ENCODE measurements around the gene GRIP1.

The GRIP1 gene

GRCh38 chr12:66482351-66483203 is 196.3 kb downstream of the GRIP1 start:
- TF ChIP-seq ZNF274 (IDR thresholded peaks at IDR 0.05; ENCODE audit: low read depth, low read length) = no peak

DNA sequence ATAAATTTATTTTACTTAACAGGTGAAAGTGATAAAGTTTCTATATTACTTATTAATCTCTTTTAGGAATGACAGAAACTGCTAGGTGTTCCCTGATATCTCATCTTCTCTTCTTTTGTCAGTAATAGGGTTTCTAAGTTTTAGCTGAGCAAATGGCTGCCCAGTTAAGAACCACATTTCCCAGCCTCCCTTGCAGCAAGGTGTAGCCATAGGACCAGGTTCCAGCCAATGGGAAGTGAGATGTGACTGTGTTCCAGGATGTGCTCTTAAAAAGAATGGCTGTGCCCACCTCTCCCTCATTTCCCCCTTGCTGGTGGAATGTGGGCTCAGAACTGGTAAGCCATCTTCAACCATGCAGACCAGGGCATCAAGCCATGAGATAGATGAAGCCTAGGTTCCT is 210.9 kb downstream of the GRIP1 start:
- TF ChIP-seq ZNF274 (IDR thresholded peaks at IDR 0.05; ENCODE audit: low read depth, low read length) = no peak
- no peak overlapping the region for H3K4me3 ChIP-seq (ENCODE audit: low read length)

More at GRCh38 chr12:66482351-66483203, 196.3 kb downstream of the GRIP1 start:
- H3K4me3 ChIP-seq (ENCODE audit: low read length) = no peak overlapping the region

- H3K4me3 ChIP-seq (ENCODE audit: low read length) = no peak overlapping the region
- TF ChIP-seq ZNF274 (IDR thresholded peaks at IDR 0.05; ENCODE audit: low read depth, low read length) = no peak
Measured at GRCh38 chr12:66461331-66461730, 217.5 kb downstream of the GRIP1 start.

GRCh38 chr12:66459944-66460482 is 218.9 kb downstream of the GRIP1 start:
- no peak for TF ChIP-seq ZNF274 (IDR thresholded peaks at IDR 0.05; ENCODE audit: low read depth, low read length)
- no peak overlapping the region for H3K4me3 ChIP-seq (ENCODE audit: low read length)

- H3K4me3 ChIP-seq (ENCODE audit: low read length) = no peak overlapping the region
- TF ChIP-seq ZNF274 (IDR thresholded peaks at IDR 0.05; ENCODE audit: low read depth, low read length) = no peak
Measured at GRCh38 chr12:66456612-66457011, 222.3 kb downstream of the GRIP1 start.

GRCh38 chr12:66453844-66454243 is 225.0 kb downstream of the GRIP1 start:
- H3K4me3 ChIP-seq (ENCODE audit: low read length) = no peak overlapping the region
- TF ChIP-seq ZNF274 (IDR thresholded peaks at IDR 0.05; ENCODE audit: low read depth, low read length) = no peak

GRCh38 chr12:66453120-66453519 is 225.8 kb downstream of the GRIP1 start:
- TF ChIP-seq ZNF274 (IDR thresholded peaks at IDR 0.05; ENCODE audit: low read depth, low read length) = no peak
- H3K4me3 ChIP-seq (ENCODE audit: low read length) = no peak overlapping the region

- H3K4me3 ChIP-seq (ENCODE audit: low read length) = no peak overlapping the region
- no peak for TF ChIP-seq ZNF274 (IDR thresholded peaks at IDR 0.05; ENCODE audit: low read depth, low read length)
Measured at GRCh38 chr12:66449531-66449930, 229.3 kb downstream of the GRIP1 start.

DNA sequence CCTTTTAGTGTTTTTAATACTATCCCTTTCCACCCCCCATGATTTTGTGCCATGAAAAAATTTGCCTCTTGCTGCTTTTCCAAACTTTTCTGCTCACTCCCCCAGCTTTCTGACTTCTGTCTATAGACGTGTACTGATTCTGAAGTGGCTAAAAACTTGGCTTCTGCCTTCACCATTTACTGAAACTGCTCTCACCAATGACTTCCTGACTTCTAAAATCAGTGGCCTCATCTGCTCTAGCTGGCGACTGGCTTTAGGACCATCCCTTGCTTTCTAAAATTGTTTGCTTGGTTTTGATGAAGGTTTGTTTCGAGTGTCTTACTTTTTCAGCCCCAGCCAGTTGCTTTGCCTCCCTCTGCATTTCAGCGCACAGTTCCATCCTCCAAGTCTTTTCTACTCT is 231.2 kb downstream of the GRIP1 start:
- TF ChIP-seq ZNF274 (IDR thresholded peaks at IDR 0.05; ENCODE audit: low read depth, low read length) = no peak
- no peak overlapping the region for H3K4me3 ChIP-seq (ENCODE audit: low read length)

DNA sequence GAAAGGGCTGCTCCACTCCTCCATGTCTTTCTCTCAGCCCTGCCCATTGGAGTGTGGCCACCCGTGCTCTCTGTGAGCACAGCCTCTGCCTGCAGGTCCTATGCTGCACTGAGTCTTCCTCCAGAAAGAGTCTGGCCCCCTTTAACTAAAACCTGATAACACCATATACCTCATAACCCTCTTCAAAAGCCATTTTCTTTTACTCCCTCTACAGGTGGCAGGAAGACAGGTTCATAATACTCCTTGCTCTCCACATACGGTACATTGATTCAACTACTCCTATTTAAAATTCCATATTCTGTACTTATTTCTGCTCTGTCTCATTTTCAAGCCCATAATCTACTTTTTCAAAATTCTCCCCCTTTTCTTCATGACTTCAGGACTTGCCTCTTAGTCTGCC is 232.6 kb downstream of the GRIP1 start:
- H3K4me3 ChIP-seq (ENCODE audit: low read length) = no peak overlapping the region
- TF ChIP-seq ZNF274 (IDR thresholded peaks at IDR 0.05; ENCODE audit: low read depth, low read length) = no peak

DNA sequence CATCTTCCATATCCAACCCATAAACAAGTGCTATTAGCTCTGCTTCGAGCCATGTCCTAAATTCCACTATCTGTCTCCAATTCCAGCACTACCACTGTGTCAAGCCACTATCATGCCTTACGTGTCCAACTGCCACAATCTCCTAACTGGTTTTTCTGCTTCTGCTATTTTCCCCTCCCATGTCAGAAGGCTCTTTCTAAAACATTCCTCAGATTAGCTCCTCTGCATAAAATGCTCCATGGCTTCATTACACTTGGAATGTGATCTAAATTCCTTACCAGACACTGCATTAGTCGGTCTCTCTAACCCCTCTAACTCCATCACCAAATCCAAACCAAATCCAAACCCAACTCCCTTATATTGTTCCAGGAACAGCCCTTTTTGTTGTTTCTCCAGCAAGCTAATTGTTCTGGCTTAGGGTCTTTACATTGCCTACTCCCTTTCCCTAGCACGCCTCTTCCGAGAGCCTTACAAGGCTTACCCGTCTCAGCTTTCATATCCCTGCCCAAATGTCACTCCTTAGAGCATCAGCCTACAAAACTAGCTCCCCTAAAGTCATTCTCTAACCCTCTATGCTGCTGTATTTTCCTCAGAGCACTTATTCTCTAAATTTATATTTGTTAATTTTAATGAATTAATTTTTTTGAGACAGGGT is 236.8 kb downstream of the GRIP1 start:
- TF ChIP-seq ZNF274 (IDR thresholded peaks at IDR 0.05; ENCODE audit: low read depth, low read length) = no peak
- H3K4me3 ChIP-seq (ENCODE audit: low read length) = no peak overlapping the region

DNA sequence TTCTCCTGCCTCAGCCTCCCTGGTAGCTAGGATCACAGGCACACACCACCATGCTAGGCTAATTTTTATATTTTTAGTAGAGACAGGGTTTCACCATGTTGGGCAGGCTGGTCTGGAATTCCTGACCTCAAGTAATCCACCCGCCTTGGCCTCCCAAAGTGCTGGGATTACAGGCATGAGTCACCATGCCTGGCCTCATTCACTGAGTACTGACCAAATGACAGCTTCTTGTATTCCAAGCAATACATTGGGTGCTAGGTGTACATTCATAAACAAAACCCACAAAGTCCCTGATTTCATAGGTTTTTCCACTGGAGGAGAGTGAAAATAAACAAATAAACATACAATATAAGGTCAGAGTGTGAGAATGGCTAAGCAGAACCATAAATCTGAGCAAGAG is 240.3 kb downstream of the GRIP1 start:
- H3K4me3 ChIP-seq (ENCODE audit: low read length) = no peak overlapping the region
- TF ChIP-seq ZNF274 (IDR thresholded peaks at IDR 0.05; ENCODE audit: low read depth, low read length) = no peak

- H3K4me3 ChIP-seq (ENCODE audit: low read length) = no peak overlapping the region
- no peak for TF ChIP-seq ZNF274 (IDR thresholded peaks at IDR 0.05; ENCODE audit: low read depth, low read length)
Measured at GRCh38 chr12:66430106-66430505, 248.8 kb downstream of the GRIP1 start.

DNA sequence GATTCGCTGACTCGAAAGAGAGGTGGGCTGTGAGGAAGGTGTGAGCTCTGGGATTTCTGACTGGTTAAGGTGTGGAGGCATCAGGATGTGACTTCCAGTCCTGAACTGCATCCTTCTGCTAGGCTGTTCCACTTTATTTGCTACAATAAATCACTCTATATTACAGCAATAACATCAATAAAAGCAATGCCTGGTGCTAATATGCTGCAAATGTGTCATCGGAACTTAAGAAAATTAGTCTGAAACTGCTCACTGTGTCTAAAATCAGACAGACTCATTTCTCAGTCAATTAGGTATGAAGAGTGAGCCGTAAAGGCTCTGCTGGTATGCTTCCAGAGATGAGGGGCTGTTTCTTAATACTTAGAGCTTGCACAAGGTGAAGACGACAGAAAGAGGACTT is 250.0 kb downstream of the GRIP1 start:
- TF ChIP-seq ZNF274 (IDR thresholded peaks at IDR 0.05; ENCODE audit: low read depth, low read length) = no peak
- H3K4me3 ChIP-seq (ENCODE audit: low read length) = no peak overlapping the region

DNA sequence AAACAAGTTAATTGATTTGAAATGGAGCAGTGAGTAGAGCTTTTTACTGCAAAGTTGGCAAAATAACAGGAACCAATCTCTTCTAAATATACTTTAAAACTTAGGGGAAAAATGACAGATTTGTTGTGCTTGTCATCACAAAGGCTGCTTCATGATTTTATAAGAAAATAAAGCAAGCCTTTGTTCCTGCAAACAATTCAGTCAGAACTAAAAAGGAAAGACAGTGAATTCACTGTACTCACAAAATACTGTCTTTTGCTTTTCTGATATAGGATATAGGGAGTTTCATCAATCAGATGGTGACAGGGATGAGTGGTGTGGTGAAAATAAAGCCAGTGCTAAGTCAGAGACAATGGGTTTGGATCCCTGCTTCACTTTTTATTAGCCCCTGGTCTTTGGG is 250.6 kb downstream of the GRIP1 start:
- no peak overlapping the region for H3K4me3 ChIP-seq (ENCODE audit: low read length)
- no peak for TF ChIP-seq ZNF274 (IDR thresholded peaks at IDR 0.05; ENCODE audit: low read depth, low read length)
